ENCODE data around the gene DMGDH.
"Not testable (repeated sequence)": the region's sequence is repeated elsewhere in the genome, so short reads cannot be mapped to it uniquely, and the experiment has no call there.

DMGDH gene

DNA sequence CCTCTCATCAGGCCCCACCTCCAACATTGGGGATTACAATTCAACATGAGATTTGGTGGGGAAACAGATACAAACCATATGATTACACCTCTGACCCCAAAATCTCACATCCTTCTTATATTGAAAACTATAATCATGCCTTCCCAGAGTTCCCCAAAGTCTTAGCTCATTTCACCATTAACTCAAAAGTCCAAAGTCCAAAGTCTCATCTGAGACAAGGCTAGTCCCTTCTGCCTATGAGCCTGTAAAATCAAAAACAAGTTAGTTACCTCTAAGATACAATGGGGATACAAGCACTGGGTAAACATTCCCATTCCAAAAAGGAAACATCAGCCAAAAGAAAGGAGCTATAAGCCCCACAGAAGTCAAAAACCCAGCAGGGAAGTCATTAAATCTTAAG, 57.6 kb downstream of the DMGDH start:
- DNase-seq (ENCODE audit: low read depth, low spot score), result no peak

DNA sequence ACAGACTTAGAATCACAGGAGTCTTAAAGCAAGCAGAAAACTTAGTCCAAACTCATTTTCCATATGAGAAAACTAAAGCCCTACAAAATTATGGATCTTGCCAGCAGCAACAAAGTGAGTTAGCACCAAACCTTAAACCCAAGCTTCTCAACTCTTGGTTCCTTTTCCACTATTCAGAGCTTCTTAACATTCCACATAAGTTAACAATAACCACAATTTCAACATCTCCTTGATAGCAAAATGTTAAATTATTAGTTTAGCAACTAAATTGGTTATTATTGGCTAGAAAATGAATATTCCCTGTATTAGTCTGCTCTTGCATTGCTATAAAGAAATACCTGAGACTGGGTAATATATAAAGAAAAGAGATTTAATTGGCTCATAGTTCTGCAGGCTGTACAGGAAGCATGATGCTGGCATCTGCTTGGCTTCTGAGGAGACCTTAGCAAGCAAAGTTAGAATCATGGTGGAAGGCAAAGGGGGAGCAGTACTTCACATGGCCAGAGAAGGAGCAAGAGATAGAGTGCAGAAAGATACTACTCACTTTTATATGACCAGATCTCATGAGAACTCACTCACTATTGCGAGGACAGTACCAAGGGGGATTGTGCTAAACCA, 58.1 kb downstream of the DMGDH start:
- DNase-seq (ENCODE audit: low read depth, low spot score), result peak; percentile 17

DNA sequence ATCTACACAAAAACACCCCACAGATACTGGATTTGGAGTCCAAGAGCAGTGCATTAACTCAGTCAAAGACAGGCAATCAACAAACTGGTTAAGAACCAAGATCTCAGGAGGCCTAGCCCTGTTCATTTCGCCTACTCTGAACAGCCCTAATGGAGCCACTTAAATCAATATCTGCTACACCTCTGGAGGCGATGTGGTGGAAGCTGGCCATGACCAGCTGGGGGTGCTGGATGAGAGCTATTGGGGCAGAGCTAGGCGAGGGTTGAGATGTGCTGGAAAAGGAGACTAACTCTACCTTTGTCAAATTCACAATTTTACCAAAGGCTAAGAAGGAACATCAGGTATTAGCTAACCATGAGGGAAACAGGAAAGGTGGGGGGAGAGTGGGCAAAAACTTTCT, 61.1 kb downstream of the DMGDH start:
- no peak for DNase-seq (ENCODE audit: low read depth, low spot score)

DNA sequence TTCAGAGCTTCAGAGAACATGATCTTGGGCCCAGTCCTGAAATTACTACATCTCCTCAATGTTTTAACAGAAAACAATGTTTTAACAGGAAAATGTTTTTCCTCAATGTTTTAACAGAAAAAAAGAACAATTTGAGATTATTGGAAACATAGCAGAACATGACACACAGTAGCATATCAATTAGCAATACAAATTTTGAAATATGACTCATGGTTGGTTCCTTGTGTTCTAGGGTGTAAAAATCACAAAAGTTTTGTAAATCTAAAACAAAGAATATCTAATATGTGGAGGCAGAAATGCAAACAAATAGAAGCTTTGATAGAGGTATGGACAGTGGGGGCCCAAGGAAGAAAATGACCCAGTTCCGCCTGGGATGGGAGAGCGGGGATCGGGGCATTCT, 61.6 kb downstream of the DMGDH start:
- DNase-seq (ENCODE audit: low read depth, low spot score), result no peak

GRCh38 chr5:79005936-79006631, 63.4 kb downstream of the DMGDH start:
- no peak for DNase-seq (ENCODE audit: low read depth, low spot score)

DNA sequence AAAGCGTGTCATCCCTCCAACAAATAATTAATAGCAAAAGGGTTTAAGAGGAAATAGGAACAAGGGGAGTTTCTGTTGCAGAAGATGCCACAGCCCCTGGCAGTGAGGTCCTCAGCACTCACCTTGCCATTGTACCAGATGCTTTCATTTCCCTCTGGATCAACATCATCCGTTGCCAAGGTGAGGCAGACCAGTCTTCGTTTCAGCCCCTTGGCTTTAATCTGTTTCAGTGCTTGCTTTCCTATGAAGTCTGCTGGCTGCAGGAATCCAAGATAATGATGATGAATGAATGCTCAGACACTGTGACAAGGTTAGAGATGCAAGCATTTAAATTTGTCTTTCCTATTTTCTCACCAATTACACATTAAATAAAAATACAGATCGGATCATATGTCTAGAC, 64.3 kb downstream of the DMGDH start:
- no peak for DNase-seq (ENCODE audit: low read depth, low spot score)

DNA sequence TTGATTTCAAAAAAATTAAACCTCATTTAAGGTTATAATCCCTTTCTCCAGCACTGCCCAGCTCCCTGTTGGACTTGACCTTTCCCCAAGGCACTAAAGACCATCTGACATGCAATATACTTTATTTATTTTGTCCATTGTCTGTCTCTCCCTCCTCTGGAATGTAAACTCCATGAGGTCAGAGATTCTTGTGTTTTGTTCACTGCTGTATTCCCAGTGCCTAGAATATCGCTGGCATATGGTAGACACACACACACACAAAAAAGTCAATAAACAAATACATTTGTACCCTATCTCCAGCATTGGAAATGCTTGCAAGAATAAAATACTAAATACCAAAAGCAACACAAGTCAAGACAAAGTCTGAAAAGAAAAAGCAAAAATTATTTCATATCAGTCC, 67.1 kb downstream of the DMGDH start:
- DNase-seq (ENCODE audit: low read depth, low spot score), result no peak

DNA sequence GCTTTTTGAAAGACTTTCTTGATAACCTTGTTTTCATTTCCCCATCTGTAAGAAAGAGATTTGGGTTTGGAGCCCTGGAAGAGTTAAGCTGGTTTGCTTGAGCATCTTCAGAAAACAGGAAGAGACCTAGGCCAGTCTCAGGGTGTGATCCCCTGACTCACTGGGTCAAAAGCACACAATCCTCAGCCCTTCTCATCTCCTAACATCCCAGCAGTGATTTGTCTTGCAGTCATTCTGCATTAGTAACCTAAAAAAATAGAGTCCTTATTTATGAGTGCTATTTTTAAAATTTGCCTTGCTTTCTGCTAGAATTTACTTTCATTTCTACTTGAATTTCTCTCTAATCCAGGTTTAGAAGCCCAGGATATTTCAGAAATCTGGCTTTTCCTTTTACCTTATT, 68.0 kb downstream of the DMGDH start:
- DNase-seq (ENCODE audit: low read depth, low spot score), result no peak

DNA sequence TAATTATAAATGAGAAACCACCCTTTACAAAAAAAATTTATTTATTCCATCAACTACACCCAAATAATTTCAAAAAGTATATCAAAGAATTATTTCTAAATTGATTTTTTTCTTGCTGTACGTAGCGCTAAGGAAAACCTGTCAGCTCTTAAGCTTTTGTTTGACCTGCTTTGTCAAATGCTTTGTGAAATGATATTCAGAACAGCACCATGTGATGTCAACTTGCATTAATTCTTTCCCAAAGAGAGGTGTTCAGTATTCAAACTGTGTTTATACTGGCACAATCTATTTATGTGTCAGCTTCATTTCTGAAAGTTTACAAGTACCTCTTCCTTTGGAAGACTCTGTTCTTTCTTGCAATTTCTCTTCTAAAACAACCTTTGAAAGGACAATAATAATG, 72.4 kb downstream of the DMGDH start:
- peak; percentile 32 for DNase-seq (ENCODE audit: low read depth, low spot score)

DNA sequence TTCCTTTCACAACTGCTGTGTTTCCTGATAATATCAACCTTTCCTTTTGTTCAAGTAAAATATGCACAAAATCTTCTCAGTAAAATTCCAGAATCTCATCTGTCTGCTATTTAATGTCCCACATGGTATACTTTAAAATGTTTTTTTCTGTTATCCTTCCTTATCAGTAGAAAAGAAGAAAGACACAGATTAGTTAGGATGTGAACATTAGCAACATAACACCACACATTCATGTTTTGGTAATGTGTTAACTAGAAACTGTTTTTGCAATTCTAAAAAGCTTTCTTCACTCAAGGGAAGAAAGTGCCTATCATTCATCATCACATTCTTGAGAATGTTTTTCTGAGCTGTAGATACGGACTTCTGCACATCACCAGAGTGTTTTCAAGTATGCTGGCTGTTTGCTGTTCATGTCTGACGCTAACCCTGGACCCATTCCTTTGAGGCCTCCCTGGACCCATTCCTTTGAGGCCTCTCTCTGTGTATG, 73.9 kb downstream of the DMGDH start:
- DNase-seq (ENCODE audit: low read depth, low spot score), result no peak

GRCh38 chr5:78993165-78993564, 76.3 kb downstream of the DMGDH start:
- no peak for DNase-seq (ENCODE audit: low read depth, low spot score)

GRCh38 chr5:78992146-78992545, 77.3 kb downstream of the DMGDH start:
- DNase-seq (ENCODE audit: low read depth, low spot score), result no peak

- no peak for DNase-seq (ENCODE audit: low read depth, low spot score)
Measured at GRCh38 chr5:78989080-78989479, 80.4 kb downstream of the DMGDH start.

GRCh38 chr5:78985725-78986223, 83.7 kb downstream of the DMGDH start:
- DNase-seq (ENCODE audit: low read depth, low spot score), result peak; percentile 63

DNA sequence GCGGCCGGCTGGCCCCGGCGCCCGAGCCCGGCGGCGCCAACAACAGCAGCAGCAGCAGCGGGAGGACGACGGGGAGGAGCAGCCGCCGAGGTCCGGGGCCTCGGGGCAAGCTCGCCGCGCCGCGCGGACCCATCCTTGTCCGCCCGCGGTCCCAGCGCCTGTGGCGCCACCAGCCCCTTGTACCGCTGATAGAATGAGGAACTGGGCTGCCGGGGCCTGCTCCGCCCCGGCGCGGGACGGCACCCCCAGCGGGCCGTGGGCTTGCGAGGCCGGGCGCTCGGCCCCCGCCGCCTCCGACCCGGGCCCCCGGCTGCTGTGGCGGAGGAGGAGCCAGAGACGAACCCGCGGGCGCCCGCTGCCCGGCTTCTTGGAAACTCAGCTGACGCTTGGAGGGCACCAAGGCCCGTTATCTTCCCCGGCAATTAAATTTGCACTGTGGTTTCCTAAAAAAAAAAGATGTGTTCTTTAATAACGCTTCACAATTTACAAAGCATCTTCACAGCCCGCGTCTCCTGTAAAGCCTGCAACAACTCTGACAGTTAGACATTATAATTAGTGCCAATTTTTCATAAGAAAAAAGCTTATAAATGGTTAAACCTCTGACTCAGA, 84.3 kb downstream of the DMGDH start, which contains the start of gene ARSB:
TSS of gene ARSB (minus strand) at position 195 of the 609 bp plus-strand sequence. CDS start at position 133, 62 bp downstream.
- no peak for DNase-seq (ENCODE audit: low read depth, low spot score)

- DNase-seq (ENCODE audit: low read depth, low spot score), result peak; percentile 97
Measured at GRCh38 chr5:78984439-78985115, 84.9 kb downstream of the DMGDH start.

DNA sequence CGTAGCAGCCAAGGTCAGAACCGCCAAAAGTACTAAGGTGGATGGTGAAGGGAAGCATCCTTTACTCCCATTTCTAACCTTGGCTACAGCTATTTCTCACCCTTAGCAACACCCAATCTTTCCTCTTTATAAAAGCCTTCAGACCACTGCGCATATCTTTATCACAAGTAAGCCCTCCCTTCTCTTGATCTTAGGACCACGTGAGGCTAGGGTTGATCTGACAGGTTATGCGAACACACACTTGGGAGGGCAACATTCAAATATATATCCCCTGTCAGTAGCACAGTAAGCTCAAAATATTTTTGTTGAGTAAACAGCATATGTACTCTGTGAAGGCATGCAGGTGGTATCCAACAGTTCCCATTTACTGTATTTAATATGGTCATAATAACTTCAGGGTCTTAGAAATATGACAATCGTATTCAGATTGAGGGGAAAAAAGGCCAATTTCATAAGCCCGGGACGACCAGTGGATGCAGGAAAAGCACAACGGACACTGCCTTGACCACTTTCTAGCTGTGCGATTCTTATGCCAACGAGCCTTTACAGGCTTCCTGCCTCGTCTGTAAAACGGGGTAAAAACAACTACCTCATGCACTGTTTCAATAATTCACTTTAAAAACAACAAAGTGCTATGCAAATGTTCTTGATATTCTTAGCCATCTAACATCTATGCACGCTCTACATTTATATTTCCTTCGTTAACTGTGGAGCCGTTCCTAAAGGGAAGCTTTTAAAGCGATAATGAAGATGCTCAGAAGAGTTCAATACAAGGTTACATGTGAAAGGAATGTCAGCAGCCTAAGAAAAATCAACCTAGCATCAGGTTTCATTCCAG, 85.7 kb downstream of the DMGDH start:
- DNase-seq (ENCODE audit: low read depth, low spot score), result no peak

GRCh38 chr5:78983194-78983593, 86.3 kb downstream of the DMGDH start:
- DNase-seq (ENCODE audit: low read depth, low spot score), result not testable (repeated sequence)

GRCh38 chr5:78979909-78980308, 89.6 kb downstream of the DMGDH start:
- DNase-seq (ENCODE audit: low read depth, low spot score), result no peak

GRCh38 chr5:78979117-78979742, 90.2 kb downstream of the DMGDH start:
- DNase-seq (ENCODE audit: low read depth, low spot score), result no peak

GRCh38 chr5:78975035-78975434, 94.4 kb downstream of the DMGDH start:
- no peak for DNase-seq (ENCODE audit: low read depth, low spot score)

All from astrocyte of the hippocampus (primary cell).